Measurements from ENCODE around the gene CCDC78. TPM values are rescaled to one million over a fixed set of nuclear protein-coding genes. Genes with fewer than 3 reads are reported as not detected.

Gene CCDC78
- total RNA-seq, 1 experiment from 2014 or later: 20.2 TPM

- no peak for TF ChIP-seq E2F1 (CRISPR knock-in tag; IDR thresholded peaks at IDR 0.05)
- no peak for TF ChIP-seq TP53 (CRISPR knock-in tag; IDR thresholded peaks at IDR 0.05)
- peak; percentile 49; the same call in 1 of the 2 replicates for TF ChIP-seq FOXK1 (CRISPR knock-in tag; IDR thresholded peaks at IDR 0.05)
- no peak for TF ChIP-seq FOXP4 (CRISPR knock-in tag; IDR thresholded peaks at IDR 0.05)
- TF ChIP-seq ETV6 (CRISPR knock-in tag; IDR thresholded peaks at IDR 0.05): no peak
- no peak for TF ChIP-seq ERG (CRISPR knock-in tag; IDR thresholded peaks at IDR 0.05)
- TF ChIP-seq AFF4 (CRISPR knock-in tag; IDR thresholded peaks at IDR 0.05; ENCODE audit: borderline replicate concordance): no peak
- TF ChIP-seq EMX1 (CRISPR knock-in tag; IDR thresholded peaks at IDR 0.05): peak; percentile 77
Measured at GRCh38 chr16:684071-684794, 42.0 kb downstream of the CCDC78 start, which contains the start of gene JMJD8 (continued).

- CTCF ChIA-PET: interaction anchor here (0.9 to 1.7 kb wide), 6 partner anchors 12 to 58 kb away, joined by 3 to 5 read pairs (median 3); partner anchors contain the start of genes ANTKMT, CIAO3 and RHOT2
- ATAC-seq (no peak), DNase-seq (ENCODE audit: low spot score) (no peak)
- peaks cover 25% of the 10 kb centered on the region for H3K36me3 Mint-ChIP-seq
- no peak overlapping the region; the same call in 1 of the 2 replicates for H3K27ac Mint-ChIP-seq
- no peaks in the 10 kb centered on the region for H3K27me3 Mint-ChIP-seq (ENCODE audit: low read depth)
- POLR2A ChIA-PET: interaction anchor here (1.1 to 1.6 kb wide), 2 partner anchors 10 to 12 kb away, joined by 4 to 6 read pairs; no protein-coding TSS in a partner anchor
- no peaks in the 10 kb centered on the region for H3K9me3 Mint-ChIP-seq
- H3K4me1 Mint-ChIP-seq: peaks cover 19% of the 10 kb centered on the region
- H3K4me3 Mint-ChIP-seq: peak overlapping the region; percentile 76
- TF ChIP-seq ESRRA (CRISPR knock-in tag; IDR thresholded peaks at IDR 0.05; ENCODE audit: borderline replicate concordance) (0 out of 2 replicates have a peak, but pooled peaks have one; percentile 1), EMX1 (CRISPR knock-in tag; IDR thresholded peaks at IDR 0.05) (no peak), OVOL2 (CRISPR knock-in tag; IDR thresholded peaks at IDR 0.05; ENCODE audit: borderline replicate concordance) (no peak; the same call in 1 of the 2 replicates), ATF1 (CRISPR knock-in tag; IDR thresholded peaks at IDR 0.05) (peak; percentile 71; the same call in 1 of the 2 replicates), ARID4B (CRISPR knock-in tag; IDR thresholded peaks at IDR 0.05; ENCODE audit: borderline replicate concordance) (0 out of 2 replicates have a peak, but pooled peaks have one; percentile 38), MYBL2 (CRISPR knock-in tag; IDR thresholded peaks at IDR 0.05) (0 out of 2 replicates have a peak, but pooled peaks have one; percentile 13), ZNF121 (CRISPR knock-in tag; IDR thresholded peaks at IDR 0.05) (0 out of 2 replicates have a peak, but pooled peaks have one; percentile 36), SMAD4 (CRISPR knock-in tag; IDR thresholded peaks at IDR 0.05) (no peak), HMGXB4 (CRISPR knock-in tag; IDR thresholded peaks at IDR 0.05) (peak; percentile 53; the same call in 1 of the 2 replicates), ZNF416 (CRISPR knock-in tag; IDR thresholded peaks at IDR 0.05) (no peak; the same call in 1 of the 2 replicates), ZNF263 (CRISPR knock-in tag; IDR thresholded peaks at IDR 0.05; ENCODE audit: low read depth) (0 out of 2 replicates have a peak, but pooled peaks have one; percentile 18), ZBTB21 (CRISPR knock-in tag; IDR thresholded peaks at IDR 0.05; ENCODE audit: borderline replicate concordance) (no peak)
Measured at GRCh38 chr16:683396-684070, 42.7 kb downstream of the CCDC78 start.

All from WTC11 (cell line).